K562 (cell line): ENCODE measurements around the gene ZCCHC3. TPM values are rescaled to one million over a fixed set of nuclear protein-coding genes. Genes with fewer than 3 reads are reported as not detected.
A peak's percentile ranks its signal among the peaks of the same experiment; 100 is the strongest.

Experiments
- BCLAF1 ChIP-seq, 2 experiments: fragments of 450-650 bp in 1 of 2; IDR thresholded peaks; 2 replicates each; pipeline ENCODE4 v1.6.1; 2011 to 2017; ENCODE audit warnings: low read depth in 2 of 2, antibody characterized with exemption in 1 of 2, borderline replicate concordance in 1 of 2, low read length in 1 of 2, mild to moderate bottlenecking in 1 of 2, mixed read lengths in 1 of 2; ENCODE audit not compliant: control insufficient read depth in 1 of 2
- ELF2 ChIP-seq: fragments of 250-450 bp; sonication (Bioruptor Pico); IDR thresholded peaks from 2 replicates; pipeline ENCODE4 v1.5.0; 2021; ENCODE audit warnings: mild to moderate bottlenecking
- GABPA ChIP-seq: fragments of 200-800 bp; sonication (Bioruptor generic); conservative IDR thresholded peaks from 2 replicates; pipeline ENCODE4 v1.6.1; 2016; ENCODE audit warnings: low read depth, missing genetic modification characterization, missing compliant biosample characterization
- HINFP ChIP-seq: fragments of 450-650 bp; conservative IDR thresholded peaks from 2 replicates; pipeline ENCODE4 v1.6.1; 2016; ENCODE audit warnings: missing genetic modification characterization, low read depth, mild to moderate bottlenecking, control low read depth, missing compliant biosample characterization
- HLTF ChIP-seq: fragments of 450-650 bp; IDR thresholded peaks from 2 replicates; pipeline ENCODE4 v1.6.1; 2016
- HOMEZ ChIP-seq: fragments of 250-450 bp; sonication (Bioruptor Pico); IDR thresholded peaks from 2 replicates; pipeline ENCODE4 v1.4.0; 2020; ENCODE audit warnings: mild to moderate bottlenecking, moderate library complexity
- KLF6 ChIP-seq: fragments of 250-450 bp; sonication (Bioruptor Pico); IDR thresholded peaks from 2 replicates; pipeline ENCODE4 v1.4.0; 2020; ENCODE audit warnings: mild to moderate bottlenecking, moderate library complexity, borderline replicate concordance
- LCOR ChIP-seq: sonication (generic); formaldehyde crosslinking; IDR thresholded peaks from 2 replicates; pipeline ENCODE4 v1.8.0; 2022; ENCODE audit warnings: mild to moderate bottlenecking, missing genetic modification reagents
- NR2C2 ChIP-seq, 2 experiments: fragments of 200-800 bp in 1 of 2; sonication (Bioruptor generic) in 1 of 2; sonication (generic) in 1 of 2; formaldehyde crosslinking in 1 of 2; IDR thresholded peaks; 2 replicates each; pipeline versions ENCODE4 v1.6.1 to v1.8.0; 2016 to 2022; ENCODE audit warnings: mild to moderate bottlenecking in 1 of 2, missing compliant biosample characterization in 1 of 2, missing genetic modification characterization in 1 of 2, missing genetic modification reagents in 1 of 2
- RAD51 ChIP-seq: fragments of 450-650 bp; IDR thresholded peaks from 2 replicates; pipeline ENCODE4 v1.7.1; 2016; ENCODE audit warnings: low read depth, mild to moderate bottlenecking, borderline replicate concordance
- SIX5 ChIP-seq, 2 experiments: IDR thresholded peaks; 2 replicates each; pipeline ENCODE4 v1.6.1; 2011; ENCODE audit warnings: low read length in 2 of 2, borderline replicate concordance in 1 of 2, low read depth in 1 of 2, mild to moderate bottlenecking in 1 of 2, moderate library complexity in 1 of 2; ENCODE audit not compliant: insufficient read depth in 1 of 2
- TAF1 ChIP-seq: IDR thresholded peaks from 2 replicates; pipeline ENCODE4 v1.6.1; 2011; ENCODE audit warnings: mild to moderate bottlenecking, low read length, moderate library complexity; ENCODE audit not compliant: insufficient read depth, control insufficient read depth, severe bottlenecking; ENCODE audit errors: extremely low read depth
- THRA ChIP-seq: fragments of 450-650 bp; IDR thresholded peaks from 2 replicates; pipeline ENCODE4 v1.6.1; 2017; ENCODE audit warnings: mild to moderate bottlenecking, moderate library complexity
- ZBTB2 ChIP-seq: fragments of 450-650 bp; IDR thresholded peaks from 2 replicates; pipeline ENCODE4 v1.6.1; 2016; ENCODE audit warnings: antibody characterized with exemption
- polyA plus RNA-seq, 8 experiments: library from polyadenylated mRNA; depleted of rRNA in 4 of 8; stranded (reverse) in 5 of 8; unstranded in 3 of 8; fragments of >200 nt; fragmentation: Nextera tagmentation in 2 of 8; fragmentation: Illumina TruSeq in 1 of 8; extraction: Ambion mirVana in 2 of 8; extraction: Trizol in 1 of 8; gene quantifications; 2 replicates each; pipeline versions ENCODE4 v1.2.1 to v1.2.3, GENCODE V29; 2011 to 2014; ENCODE audit warnings: inconsistent platforms in 1 of 8, missing spikeins in 1 of 8
- total RNA-seq, 7 experiments: library from RNA; depleted of rRNA in 6 of 7; stranded (reverse); fragments of >200 nt in 6 of 7; fragmentation: Illumina TruSeq in 2 of 7; extraction: Trizol in 2 of 7; gene quantifications; 2 replicates each; pipeline versions ENCODE4 v1.2.1 to v1.2.3, GENCODE V29; 2011 to 2021; ENCODE audit warnings: low replicate concordance in 1 of 7

Gene ZCCHC3
- total and polyA plus RNA-seq, 9 of the 15 experiments (the other 6 are each of a cell fraction or from before 2014, with no cell fraction given) = 2.8 to 23.3 (median 16.5) TPM

GRCh38 chr20:297098-297924 is at the start of gene ZCCHC3 (continued):
- TF ChIP-seq HOMEZ (no peak), BCLAF1 (IDR thresholded peaks at IDR 0.05; ENCODE audit: borderline replicate concordance in 1 of 2, control insufficient read depth in 1 of 2, low read depth in 2 of 2, low read length in 1 of 2) (0 out of 4 replicates have a peak, but pooled peaks of 1 of the 2 experiments have one; percentile 21), ELF2 (CRISPR knock-in tag) (0 out of 2 replicates have a peak, but pooled peaks have one; percentile 51), LCOR (CRISPR knock-in tag) (peak; percentile 91), HINFP (0 out of 2 replicates have a peak, but pooled peaks have one; percentile 26), TAF1 (peak; percentile 95), THRA (no peak), ZBTB2 (0 out of 2 replicates have a peak, but pooled peaks have one; percentile 47), HLTF (0 out of 2 replicates have a peak, but pooled peaks have one; percentile 35), RAD51 (peak; percentile 24; the same call in 1 of the 2 replicates), GABPA (peak; percentile 65), SIX5 (IDR thresholded peaks at IDR 0.05; ENCODE audit: borderline replicate concordance in 1 of 2, insufficient read depth in 1 of 2, low read depth in 1 of 2, low read length in 2 of 2) (0 out of 4 replicates have a peak, but pooled peaks of 1 of the 2 experiments have one; percentile 38), KLF6 (no peak), NR2C2 (CRISPR knock-in tag; IDR thresholded peaks at IDR 0.05) (no peak), NR2C2 (tag; IDR thresholded peaks at IDR 0.05) (peak; percentile 86)
